GM12878 (cell line): Measurements from ENCODE around the gene BTBD7. TPM values are rescaled to one million over a fixed set of nuclear protein-coding genes. Genes with fewer than 3 reads are reported as not detected.

Source experiments
- ATAC-seq: fragments of 200-7000 bp; cut with Tn5 transposase; 3 replicates; pipeline ENCODE4 v1.9.1; 2020; ENCODE audit warnings: mild to moderate bottlenecking, moderate library complexity
- BruUV-seq: library from RNA; stranded (reverse); fragments of 400-500 nt; replicated peaks from 2 replicates; lab custom pipeline; 2021; lab: Mats Ljungman, UMichigan
- CTCF ChIA-PET: fragments of 300-600 bp; sonication (Branson Sonifier 250); formaldehyde crosslinking; extraction: SDS; loops from one replicate; lab custom pipeline; 2021; ENCODE audit warnings: inconsistent platforms; lab: Yijun Ruan, JAX
- POLR2A ChIA-PET: fragments of 350-600 bp; formaldehyde crosslinking; extraction: SDS; loops from one replicate; lab custom pipeline; 2021; ENCODE audit warnings: inconsistent platforms; lab: Charles Lee
- RAD21 ChIA-PET: fragments of 300-600 bp; sonication (Branson Sonifier 250); formaldehyde crosslinking; loops from one replicate; lab custom pipeline; 2023; ENCODE audit warnings: antibody characterized with exemption; ENCODE audit not compliant: unreplicated experiment; lab: Charles Lee
- SMC1A ChIA-PET: fragments of 300-600 bp; sonication (Branson Sonifier 250); formaldehyde crosslinking; loops from one replicate; lab custom pipeline; 2023; ENCODE audit not compliant: unreplicated experiment, uncharacterized antibody; lab: Charles Lee
- DNase-seq: peaks from one replicate; pipeline ENCODE4 v3.0.0-alpha.2; 2011; ENCODE audit warnings: low read depth, low spot score
- FAIRE-seq: peaks from 3 replicates; lab custom pipeline; 2011; peaks lifted over from hg19 to GRCh38; lab: Jason Lieb, UNC
- H2AFZ ChIP-seq: 2 replicates; pipeline ENCODE4 v1.6.0; 2011; ENCODE audit warnings: low read depth, low read length, control low read depth; ENCODE audit not compliant: control insufficient read depth
- H3K27ac ChIP-seq: 2 replicates; pipeline ENCODE4 v1.5.1; 2011; ENCODE audit warnings: control low read depth; ENCODE audit not compliant: control insufficient read depth, insufficient read depth
- H3K27me3 ChIP-seq, 2 experiments: replicated peaks in 1 of 2; 2 replicates each; pipeline versions ENCODE4 v1.6.0 to v1.6.1; 2011; ENCODE audit warnings: low read length in 1 of 2; ENCODE audit not compliant: control insufficient read depth in 2 of 2, insufficient read depth in 2 of 2
- H3K36me3 ChIP-seq, 2 experiments: 2 replicates each; pipeline ENCODE4 v1.5.1; 2011; ENCODE audit warnings: low read length in 1 of 2; ENCODE audit not compliant: control insufficient read depth in 2 of 2, insufficient read depth in 2 of 2
- H3K4me1 ChIP-seq: 2 replicates; pipeline ENCODE4 v1.6.1; 2011; ENCODE audit warnings: mild to moderate bottlenecking, low read length, moderate library complexity, mixed read lengths; ENCODE audit not compliant: control insufficient read depth, insufficient read depth
- H3K4me2 ChIP-seq: 2 replicates; pipeline ENCODE4 v1.6.0; 2011; ENCODE audit warnings: control low read depth; ENCODE audit not compliant: control insufficient read depth, insufficient read depth
- H3K4me3 ChIP-seq: fragments of 200-600 bp; sonication (generic); 2 replicates; pipeline ENCODE4 v1.5.1; 2016
- H3K79me2 ChIP-seq: 2 replicates; pipeline ENCODE4 v1.6.0; 2011; ENCODE audit warnings: low read length; ENCODE audit not compliant: control insufficient read depth, insufficient read depth
- H3K9ac ChIP-seq: 2 replicates; pipeline ENCODE4 v1.8.0; 2011; ENCODE audit warnings: low read length, control low read depth, mixed read lengths; ENCODE audit not compliant: control insufficient read depth, insufficient read depth
- H3K9me3 ChIP-seq: replicated peaks from 3 replicates; pipeline ENCODE4 v1.5.1; 2011; ENCODE audit warnings: mild to moderate bottlenecking, low read length; ENCODE audit not compliant: control insufficient read depth, insufficient read depth
- H4K20me1 ChIP-seq: 2 replicates; pipeline ENCODE4 v1.6.0; 2011; ENCODE audit not compliant: control insufficient read depth, insufficient read depth
- CHD2 ChIP-seq: IDR thresholded peaks from 2 replicates; pipeline ENCODE4 v1.6.1; 2011; ENCODE audit warnings: low read depth, low read length, improper control_type of control experiment, borderline replicate concordance
- CREM ChIP-seq: IDR thresholded peaks from 2 replicates; pipeline ENCODE4 v1.6.1; 2014; ENCODE audit warnings: antibody characterized with exemption, low read depth
- EP300 ChIP-seq, 2 experiments: fragments of 150-350 bp in 1 of 2; IDR thresholded peaks; 2 replicates each; pipeline ENCODE4 v1.6.1; 2011 to 2012; ENCODE audit warnings: low read depth in 2 of 2, low read length in 2 of 2, borderline replicate concordance in 1 of 2, improper control_type of control experiment in 1 of 2, inconsistent platforms in 1 of 2; ENCODE audit not compliant: control insufficient read depth in 1 of 2
- IKZF1 ChIP-seq: fragments of 450-650 bp; conservative IDR thresholded peaks from 2 replicates; pipeline ENCODE4 v1.6.1; 2017; ENCODE audit warnings: antibody characterized with exemption, mild to moderate bottlenecking
- IKZF2 ChIP-seq, 2 experiments: fragments of 450-650 bp; IDR thresholded peaks; 2 replicates each; pipeline ENCODE4 v1.6.1; 2017; ENCODE audit warnings: mild to moderate bottlenecking in 2 of 2, moderate library complexity in 2 of 2
- MEF2A ChIP-seq: IDR thresholded peaks from 2 replicates; pipeline ENCODE4 v1.6.1; 2011; ENCODE audit warnings: low read depth, mild to moderate bottlenecking, low read length, moderate library complexity; ENCODE audit not compliant: insufficient read depth
- MTA2 ChIP-seq: fragments of 450-650 bp; IDR thresholded peaks from 2 replicates; pipeline ENCODE4 v1.6.1; 2016; ENCODE audit warnings: low read depth, mild to moderate bottlenecking, moderate library complexity
- RELB ChIP-seq: fragments of 450-650 bp; IDR thresholded peaks from 2 replicates; pipeline ENCODE4 v1.6.1; 2017; ENCODE audit warnings: low read depth, mild to moderate bottlenecking, moderate library complexity
- SKIL ChIP-seq: fragments of 450-650 bp; IDR thresholded peaks from 2 replicates; pipeline ENCODE4 v1.6.1; 2017; ENCODE audit warnings: mild to moderate bottlenecking, low read depth, inconsistent platforms; ENCODE audit not compliant: poor library complexity, severe bottlenecking
- SPI1 ChIP-seq: IDR thresholded peaks from 2 replicates; pipeline ENCODE4 v1.6.1; 2011; ENCODE audit warnings: low read depth, mild to moderate bottlenecking, low read length, moderate library complexity, borderline replicate concordance; ENCODE audit not compliant: insufficient read depth
- SREBF2 ChIP-seq: IDR thresholded peaks from 2 replicates; pipeline ENCODE4 v1.6.1; 2012; ENCODE audit warnings: mild to moderate bottlenecking, low read length
- ZNF24 ChIP-seq: fragments of 450-650 bp; IDR thresholded peaks from 2 replicates; pipeline ENCODE4 v1.6.1; 2017; ENCODE audit warnings: antibody characterized with exemption, mild to moderate bottlenecking
- whole genome bisulfite sequencing: methylation state at CpG from one replicate; pipeline ENCODE4 v1.1.6; 2016; ENCODE audit warnings: low lambda C conversion rate; ENCODE audit not compliant: insufficient replicate concordance, insufficient coverage; ENCODE audit errors: missing lambda C conversion rate; 5-methylcytosine and 5-hydroxymethylcytosine counted together
- in situ Hi-C: fragments of 300-500 bp; cut with MboI; formaldehyde crosslinking; loops from 9 replicates; pipeline ENCODE4 v1.14.3; 2018; ENCODE audit warnings: mixed read lengths
- intact Hi-C: fragments of 100-400 bp; cut with micrococcal nuclease; formaldehyde crosslinking; loops from one replicate; pipeline ENCODE4 v1.14.2; 2022; ENCODE audit not compliant: unreplicated experiment
- polyA plus RNA-seq, 11 experiments: library from polyadenylated mRNA; depleted of rRNA in 4 of 11; unstranded in 6 of 11; stranded (reverse) in 5 of 11; fragments of >200 nt; fragmentation: Nextera tagmentation in 4 of 11; fragmentation: Illumina TruSeq in 1 of 11; extraction: Ambion mirVana in 4 of 11; extraction: Trizol in 1 of 11; gene quantifications; 1 replicate in 1 of 11; 2 replicates in 10 of 11; pipeline versions ENCODE4 v1.2.1 to v1.2.3, GENCODE V29; 2011 to 2016; ENCODE audit warnings: inconsistent platforms in 2 of 11, missing spikeins in 2 of 11, low read depth in 1 of 11
- total RNA-seq, 4 experiments: library from RNA; depleted of rRNA in 3 of 4; stranded (reverse); fragments of >200 nt in 3 of 4; fragmentation: Illumina TruSeq in 1 of 4; extraction: Trizol in 1 of 4; gene quantifications; 2 replicates each; pipeline versions ENCODE4 v1.2.1 to v1.2.3, GENCODE V29; 2013 to 2021

BTBD7 gene
- total and polyA plus RNA-seq, 10 of the 15 experiments (the other 5 are each of a cell fraction or from before 2014, with no cell fraction given) = 3.6 to 17.0 (median 9.6) TPM

GRCh38 chr14:93214598-93214997 is 118.2 kb downstream of the BTBD7 start:
- ChIA-PET CTCF (interaction anchor here (2.8 kb wide), 1 partner anchor 101 kb away, joined by 15 read pairs; no protein-coding TSS in a partner anchor), SMC1A (no interaction called here), POLR2A (no interaction called here), RAD21 (no interaction called here)
- Histone ChIP-seq H3K79me2 (peaks cover 5% of the 10 kb centered on the region), H3K27me3 (no peaks in the 10 kb centered on the region), H3K4me1 (peaks cover 25% of the 10 kb centered on the region), H2AFZ (no peak overlapping the region), H4K20me1 (no peaks in the 10 kb centered on the region), H3K36me3 (peaks cover 3 to 10% of the 10 kb centered on the region in 2 experiments), H3K4me3 (no peak overlapping the region), H3K4me2 (no peak overlapping the region), H3K27ac (no peak overlapping the region), H3K9me3 (no peaks in the 10 kb centered on the region), H3K9ac (no peak overlapping the region)
- in situ Hi-C loops (no loop called here), intact Hi-C loops (no loop called here)
- FAIRE-seq = no peak
- DNase-seq = no peak
- BruUV-seq = TSS peak; percentile 3
- no peak for ATAC-seq
- 98% methylated on average over 2 of the region's 2 CpGs for WGBS
- no peak for TF ChIP-seq ZNF24
- TF ChIP-seq SREBF2 = no peak

GRCh38 chr14:93212432-93212831 is 120.4 kb downstream of the BTBD7 start:
- intact Hi-C loops (no loop called here), in situ Hi-C loops (no loop called here)
- CTCF ChIA-PET = interaction anchor here (0.9 to 2.8 kb wide), 4 partner anchors 20 to 406 kb away, joined by 3 to 15 read pairs (median 5); no protein-coding TSS in a partner anchor
- SMC1A ChIA-PET = interaction anchor here (0.6 to 1.2 kb wide), 5 partner anchors 26 to 324 kb away, joined by 3 to 4 read pairs (median 3); no protein-coding TSS in a partner anchor
- Histone ChIP-seq H3K4me2 (peak overlapping the region; percentile 85; the same call in 1 of the 2 replicates), H3K79me2 (peaks cover 27% of the 10 kb centered on the region), H3K9me3 (no peaks in the 10 kb centered on the region), H3K4me3 (no peak overlapping the region), H3K36me3 (peaks cover 3 to 8% of the 10 kb centered on the region in 2 experiments), H3K27me3 (no peaks in the 10 kb centered on the region), H4K20me1 (no peaks in the 10 kb centered on the region), H3K4me1 (peaks cover 25% of the 10 kb centered on the region), H3K9ac (peak overlapping the region; percentile 16; the same call in 1 of the 2 replicates), H3K27ac (peak overlapping the region; percentile 81), H2AFZ (no peak overlapping the region; the same call in 1 of the 2 replicates)
- BruUV-seq = no TSS peak
- POLR2A ChIA-PET = interaction anchor here (1.0 kb wide), 1 partner anchor 46 kb away, joined by 5 read pairs; no protein-coding TSS in a partner anchor
- DNase-seq (peak; percentile 64), ATAC-seq (peak; percentile 68), FAIRE-seq (peak; percentile 73)
- WGBS = 0% methylated on average over 3 of the region's 3 CpGs
- RAD21 ChIA-PET = interaction anchor here (0.6 kb wide), 1 partner anchor 98 kb away, joined by 3 read pairs; no protein-coding TSS in a partner anchor
- TF ChIP-seq EP300 (IDR thresholded peaks at IDR 0.05; ENCODE audit: borderline replicate concordance in 1 of 2, control insufficient read depth in 1 of 2, low read depth in 2 of 2, low read length in 2 of 2) = peak in 1 of 2 experiments; percentile 70; a peak in 1 of 4 replicates
- 0 out of 2 replicates have a peak, but pooled peaks have one; percentile 41 for TF ChIP-seq RELB
- TF ChIP-seq MTA2 = peak; percentile 56; the same call in 1 of the 2 replicates
- TF ChIP-seq CHD2 = 0 out of 2 replicates have a peak, but pooled peaks have one; percentile 8
- TF ChIP-seq MEF2A = peak; percentile 71; the same call in 1 of the 2 replicates
- peak; percentile 44; the same call in 1 of the 2 replicates for TF ChIP-seq SPI1
- peak; percentile 64 for TF ChIP-seq SKIL
- TF ChIP-seq IKZF1 = peak; percentile 38; the same call in 1 of the 2 replicates
- TF ChIP-seq CREM = no peak
- TF ChIP-seq IKZF2 (IDR thresholded peaks at IDR 0.05) = peak; percentile 49 to 71; a peak in 2 of 4 replicates
